GM19395 (cell line): ENCODE measurements around the gene RPL5.
"Not testable (repeated sequence)": the region's sequence is repeated elsewhere in the genome, so short reads cannot be mapped to it uniquely, and the experiment has no call there.

ENCODE experiments used
- ATAC-seq: cut with Tn5 transposase; IDR thresholded peaks from one replicate; pipeline ENCODE4 v1.9.1; 2021; ENCODE audit warnings: mild to moderate bottlenecking, moderate library complexity; ENCODE audit not compliant: unreplicated experiment

Gene RPL5

GRCh38 chr1:92831762-92832536, at the start of gene RPL5:
Gene RPL5, plus strand, starts transcription at chr1:92832040. Its CDS starts 75 bp downstream, at chr1:92832115.
- ATAC-seq, result peak; percentile 95

- not testable (repeated sequence) for ATAC-seq
Measured at GRCh38 chr1:92783550-92783949, 48.3 kb upstream of the RPL5 start.

DNA sequence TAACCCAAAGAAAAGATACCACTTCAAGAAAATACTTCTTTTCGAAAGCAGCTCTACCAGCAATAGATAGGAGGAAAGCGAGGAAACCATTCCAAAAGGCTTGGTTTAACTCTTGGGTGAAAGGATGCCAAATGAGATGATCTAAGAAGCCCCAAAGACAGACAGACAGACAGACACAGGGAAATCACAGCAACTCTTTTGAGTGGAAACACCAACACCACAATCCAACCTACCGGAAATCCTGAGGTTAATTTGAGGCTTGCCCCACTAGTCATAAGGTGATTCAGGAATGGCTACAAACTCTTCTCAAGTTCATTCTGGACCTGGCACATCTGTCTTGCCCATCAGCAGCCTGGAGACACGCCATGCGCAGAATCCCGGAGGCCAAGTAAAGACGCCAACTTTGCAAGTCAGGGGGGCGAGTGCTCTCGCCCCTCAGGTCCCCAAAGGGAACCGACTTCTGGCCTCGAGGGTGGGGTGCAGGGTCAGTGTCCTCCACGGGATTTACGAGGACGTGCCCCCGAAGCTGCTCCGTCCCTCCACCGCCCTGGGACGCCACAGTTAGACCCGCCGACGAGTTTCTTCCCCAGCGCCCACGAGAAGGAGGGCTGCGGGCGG, 47.7 kb upstream of the RPL5 start:
- peak; percentile 16 for ATAC-seq

DNA sequence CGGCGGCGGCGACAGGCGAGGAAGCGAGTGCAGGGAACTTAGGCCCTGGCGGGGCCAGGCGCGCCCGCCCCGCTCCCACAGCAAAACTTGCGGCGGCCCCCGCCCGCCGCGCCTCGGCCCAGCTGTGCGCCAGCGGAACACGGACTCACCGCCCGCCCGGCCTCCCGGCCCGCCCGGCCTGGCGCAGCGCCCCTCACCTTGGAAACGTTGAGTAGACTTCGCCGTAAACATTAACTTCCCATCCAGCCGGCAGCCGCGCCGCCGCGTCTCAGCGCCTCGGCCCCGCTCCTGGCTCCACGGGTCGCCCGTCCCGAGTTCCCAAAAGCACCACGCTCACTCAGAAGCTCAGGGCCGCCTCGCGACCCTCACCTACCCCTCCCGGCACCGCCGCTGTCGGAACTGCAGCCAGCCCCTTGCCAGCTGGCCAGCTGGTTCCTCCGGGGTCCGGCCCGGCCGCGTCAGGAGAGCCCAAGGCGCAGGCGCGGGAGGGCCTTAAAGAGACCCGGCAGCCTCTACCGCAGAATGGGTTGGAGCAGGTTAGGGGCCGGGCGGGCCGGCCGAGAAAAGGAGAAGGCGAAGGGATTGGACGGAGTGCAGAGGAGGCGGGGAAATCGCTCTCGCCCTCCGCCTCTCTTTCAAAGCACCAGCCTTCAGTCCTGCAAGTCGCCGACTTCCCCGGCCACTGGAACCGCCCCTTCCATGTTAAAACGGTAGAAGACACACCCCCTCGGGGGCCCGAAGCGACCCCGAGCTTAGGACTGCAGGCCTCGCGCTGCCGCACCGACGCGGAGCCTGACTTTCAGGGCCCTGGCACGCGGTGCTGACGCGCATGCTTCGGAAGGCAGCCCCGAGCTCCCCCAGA, 47.0 kb upstream of the RPL5 start, which contains the start of gene EVI5:
TSS of gene EVI5 (minus strand) at position 470 of the 862 bp plus-strand sequence. CDS start 48,562 bp downstream, outside the sequence.
- ATAC-seq, result peak; percentile 96

DNA sequence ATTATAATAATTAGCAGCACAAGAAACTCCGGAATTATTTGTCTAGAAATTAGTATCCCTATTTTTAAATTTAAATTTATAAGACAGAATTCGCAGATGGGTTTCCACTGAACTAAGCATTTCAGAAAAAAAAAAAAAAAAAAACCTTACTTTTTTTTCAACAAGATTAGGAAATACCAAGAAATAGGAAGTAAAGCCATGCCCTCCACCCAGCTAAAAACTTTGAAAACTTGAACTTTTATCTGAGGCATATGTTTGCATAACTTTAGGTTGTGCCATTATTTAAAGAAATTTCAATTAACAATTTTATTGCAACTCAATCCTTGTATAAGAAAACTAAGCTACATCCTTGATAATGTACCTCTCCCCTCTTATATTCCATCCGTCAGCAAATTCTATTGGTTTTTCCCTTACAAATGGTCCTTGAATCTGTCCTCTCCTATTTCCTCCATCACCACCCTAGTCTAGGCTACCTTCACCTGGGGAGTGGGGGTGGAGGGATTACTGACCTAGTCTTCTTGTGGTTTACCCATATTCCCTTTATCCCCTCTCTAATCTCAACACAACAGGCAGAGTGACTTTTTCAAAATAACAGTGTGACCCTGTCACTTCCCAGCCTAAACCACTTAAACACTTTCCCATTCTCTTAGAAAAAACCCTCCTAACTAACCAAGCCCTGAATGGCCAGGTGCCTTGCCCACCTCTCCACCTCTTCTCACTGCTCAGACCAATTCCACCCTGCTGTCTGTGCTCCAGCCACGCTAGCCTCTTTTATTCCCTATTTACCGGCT, 45.5 kb upstream of the RPL5 start:
- ATAC-seq, result no peak

DNA sequence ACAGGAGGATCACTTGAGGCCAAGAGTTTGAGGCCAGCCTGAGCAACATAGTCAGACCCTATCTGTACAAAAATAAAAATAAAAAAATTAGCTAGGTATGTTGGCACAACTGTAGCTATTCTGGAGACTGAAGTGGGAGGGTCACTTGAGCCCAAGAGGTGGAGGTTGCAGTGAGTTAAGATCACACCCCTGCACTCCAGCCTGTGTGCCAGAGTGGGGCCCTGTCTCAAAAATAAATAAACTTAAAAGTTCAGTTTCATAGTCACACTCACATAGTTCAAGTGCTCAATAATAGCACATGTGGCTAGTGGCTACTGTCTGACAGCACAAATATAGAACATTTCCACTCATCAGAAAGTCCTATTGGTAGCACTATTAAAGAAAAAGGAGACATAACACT, 41.8 kb upstream of the RPL5 start:
- no peak for ATAC-seq

- ATAC-seq, result no peak
Measured at GRCh38 chr1:92790867-92791266, 41.0 kb upstream of the RPL5 start.

- ATAC-seq, result no peak
Measured at GRCh38 chr1:92791487-92792066, 40.3 kb upstream of the RPL5 start.

GRCh38 chr1:92792340-92792782, 39.5 kb upstream of the RPL5 start:
- ATAC-seq, result no peak

DNA sequence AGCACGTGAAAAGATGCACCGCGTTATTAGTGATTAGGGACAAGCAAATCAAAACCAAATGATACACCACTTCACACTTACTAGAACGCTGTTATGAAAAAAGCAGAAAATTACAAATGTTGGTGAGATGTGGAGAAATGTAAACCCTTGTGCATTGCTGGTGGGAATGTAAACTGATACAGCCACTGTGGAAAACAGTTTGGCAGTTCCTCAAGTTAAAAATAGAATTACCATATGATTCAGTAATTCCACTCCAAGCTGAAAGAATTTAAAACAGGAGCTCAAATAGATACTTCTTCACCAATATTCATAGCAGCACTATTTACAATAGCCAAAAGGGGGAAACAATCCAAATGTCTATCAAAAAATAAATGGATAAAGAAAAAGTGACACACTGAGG, 36.7 kb upstream of the RPL5 start:
- ATAC-seq, result no peak

- no peak for ATAC-seq
Measured at GRCh38 chr1:92797297-92797696, 34.5 kb upstream of the RPL5 start.

- ATAC-seq, result no peak
Measured at GRCh38 chr1:92797961-92798360, 33.9 kb upstream of the RPL5 start.

DNA sequence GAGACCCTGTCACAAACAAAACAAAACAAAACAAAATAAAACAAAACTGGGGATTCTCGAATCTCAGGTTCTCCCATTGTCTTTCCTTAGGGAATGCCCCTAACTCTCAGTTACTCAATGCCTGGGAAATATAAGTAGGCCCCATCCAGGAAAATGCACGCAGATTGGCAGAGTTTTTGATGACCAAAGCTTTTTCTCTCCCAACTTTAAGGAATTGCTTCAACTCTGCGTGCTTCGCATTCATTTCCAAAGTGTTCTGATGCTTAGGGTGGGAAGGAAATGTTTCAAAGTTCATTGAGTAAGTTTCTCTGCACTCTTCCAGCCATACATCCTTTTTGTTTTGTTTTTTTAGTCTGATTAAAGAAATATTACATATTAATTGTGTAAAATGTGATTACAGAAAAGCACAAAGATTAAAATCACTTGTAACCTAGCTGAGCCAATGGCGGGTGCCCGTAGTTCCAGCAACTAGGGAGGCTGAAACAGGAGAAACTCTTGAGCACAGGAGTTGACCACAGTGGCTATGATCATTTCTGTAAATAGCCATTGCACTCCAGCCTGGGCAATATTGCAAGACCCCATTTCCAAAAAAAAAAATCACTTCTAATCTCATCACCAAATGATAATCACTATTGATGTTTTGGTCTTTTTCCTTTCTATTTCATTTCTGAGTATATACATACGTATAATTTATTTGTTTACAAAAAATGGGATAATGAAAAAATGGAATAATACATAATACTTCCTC, 28.5 kb upstream of the RPL5 start:
- no peak for ATAC-seq

GRCh38 chr1:92804721-92805201, 27.1 kb upstream of the RPL5 start:
- peak; percentile 65 for ATAC-seq

- ATAC-seq, result no peak
Measured at GRCh38 chr1:92805216-92805615, 26.6 kb upstream of the RPL5 start.

- ATAC-seq, result no peak
Measured at GRCh38 chr1:92808381-92808780, 23.5 kb upstream of the RPL5 start.

DNA sequence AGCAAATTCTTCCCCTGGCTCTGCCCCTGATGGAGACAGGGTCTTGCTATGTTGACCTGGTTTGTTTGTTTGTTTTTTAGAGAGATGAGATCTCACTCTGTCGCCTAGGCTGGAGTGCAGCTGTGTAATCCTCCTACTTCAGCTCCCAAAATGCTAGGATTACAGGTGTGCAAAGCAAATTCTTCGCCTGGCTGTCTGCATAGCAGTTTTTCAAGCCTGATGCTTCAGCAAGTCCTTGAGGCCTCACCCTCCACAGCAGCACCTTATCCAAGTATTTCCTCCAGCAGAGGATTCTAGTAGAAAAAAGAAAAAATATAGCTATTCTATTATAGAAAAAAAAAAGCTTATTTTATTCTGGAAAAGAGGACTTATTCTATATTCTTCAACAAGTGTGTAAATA, 15.1 kb upstream of the RPL5 start:
- ATAC-seq, result no peak

GRCh38 chr1:92817137-92817697, 14.6 kb upstream of the RPL5 start:
- no peak for ATAC-seq
